SU-DHL-6 (cell line): ENCODE results near the gene NOTO.

Experiments used
- CTCF ChIP-seq: fragments of 200-600 bp; sonication (generic); IDR thresholded peaks from one replicate; pipeline ENCODE4 v1.5.1; 2017; ENCODE audit warnings: antibody characterized with exemption, mild to moderate bottlenecking, low read length, moderate library complexity; ENCODE audit not compliant: insufficient read depth, poor library complexity, severe bottlenecking
- EZH2phosphoT487 ChIP-seq: fragments of 200-600 bp; sonication (generic), shearing (Covaris generic); conservative IDR thresholded peaks from 2 replicates; pipeline ENCODE4 v1.6.1; 2018; ENCODE audit warnings: mild to moderate bottlenecking, antibody characterized with exemption, low read length, moderate library complexity, mixed read lengths

GRCh38 chr2:73202156-73203054 is at the start of gene NOTO:
- TF ChIP-seq CTCF (no peak), EZH2phosphoT487 (no peak)
